OCI-LY7 (cell line): ENCODE measurements around the gene SIRT6. TPM values are rescaled to one million over a fixed set of nuclear protein-coding genes. Genes with fewer than 3 reads are reported as not detected.

Experiments used
- BruUV-seq: library from RNA; stranded (reverse); fragments of 400-500 nt; replicated peaks from 2 replicates; lab custom pipeline; 2021; lab: Mats Ljungman, UMichigan
- CTCF ChIA-PET: fragments of 300-600 bp; sonication (Branson Sonifier 250); formaldehyde crosslinking; loops from one replicate; lab custom pipeline; 2022; ENCODE audit warnings: antibody characterized with exemption; ENCODE audit not compliant: unreplicated experiment; lab: Charles Lee
- POLR2A ChIA-PET: fragments of 300-600 bp; sonication (Branson Sonifier 250); formaldehyde crosslinking; loops from one replicate; lab custom pipeline; 2022; ENCODE audit warnings: antibody characterized with exemption; lab: Charles Lee
- DNase-seq: peaks from one replicate; pipeline ENCODE4 v3.0.0-alpha.2; 2015; ENCODE audit warnings: low spot score
- H2AFZ ChIP-seq: fragments of 200-600 bp; sonication (generic), shearing (Covaris generic); 2 replicates; pipeline ENCODE4 v1.6.1; 2014; ENCODE audit warnings: mild to moderate bottlenecking, antibody characterized with exemption, low read length, moderate library complexity
- H3K27ac ChIP-seq: fragments of 200-600 bp; sonication (generic); 2 replicates; pipeline ENCODE4 v1.5.1; 2014; ENCODE audit warnings: mixed run types, low read depth, mild to moderate bottlenecking, moderate library complexity, low read length, inconsistent platforms; ENCODE audit not compliant: poor library complexity, severe bottlenecking
- H3K36me3 ChIP-seq: fragments of 200-600 bp; sonication (generic); 2 replicates; pipeline ENCODE4 v1.6.1; 2014; ENCODE audit warnings: mild to moderate bottlenecking, antibody characterized with exemption, low read length, moderate library complexity, mixed read lengths; ENCODE audit not compliant: insufficient read depth
- H3K4me1 ChIP-seq: fragments of 200-600 bp; sonication (generic); 2 replicates; pipeline ENCODE4 v1.5.1; 2014; ENCODE audit warnings: mild to moderate bottlenecking, low read length; ENCODE audit not compliant: insufficient read depth, poor library complexity, severe bottlenecking
- H3K4me2 ChIP-seq: fragments of 200-600 bp; sonication (generic); 2 replicates; pipeline ENCODE4 v1.6.1; 2014; ENCODE audit warnings: mild to moderate bottlenecking, low read length
- H3K4me3 ChIP-seq: fragments of 200-600 bp; sonication (generic); 2 replicates; pipeline ENCODE4 v1.5.1; 2014; ENCODE audit warnings: mild to moderate bottlenecking, low read depth, low read length; ENCODE audit not compliant: poor library complexity, severe bottlenecking
- H3K79me2 ChIP-seq: fragments of 200-600 bp; sonication (generic); 2 replicates; pipeline ENCODE4 v1.6.1; 2016; ENCODE audit warnings: low read depth, mild to moderate bottlenecking, low read length, moderate library complexity, mixed read lengths; ENCODE audit not compliant: insufficient read depth
- H3K9me2 ChIP-seq: fragments of 200-600 bp; sonication (generic); 2 replicates; pipeline ENCODE4 v1.6.1; 2016; ENCODE audit warnings: mild to moderate bottlenecking, low read length, mixed read lengths; ENCODE audit not compliant: insufficient read depth
- H3K9me3 ChIP-seq: fragments of 200-600 bp; sonication (generic); 2 replicates; pipeline ENCODE4 v1.6.1; 2014; ENCODE audit warnings: mild to moderate bottlenecking, mixed run types, low read length, mixed read lengths
- H4K20me1 ChIP-seq: fragments of 200-600 bp; sonication (generic); 2 replicates; pipeline ENCODE4 v1.6.1; 2014; ENCODE audit warnings: mild to moderate bottlenecking, antibody characterized with exemption, low read length, moderate library complexity, mixed read lengths; ENCODE audit not compliant: insufficient read depth
- EZH2phosphoT487 ChIP-seq: fragments of 200-600 bp; sonication (generic); IDR thresholded peaks from 2 replicates; pipeline ENCODE4 v1.6.1; 2018; ENCODE audit warnings: low read depth, borderline replicate concordance, mild to moderate bottlenecking, mixed run types, antibody characterized with exemption, low read length, moderate library complexity, mixed read lengths
- intact Hi-C: fragments of 100-400 bp; cut with micrococcal nuclease; formaldehyde crosslinking; loops from one replicate; pipeline ENCODE4 v1.10.0; 2022; ENCODE audit not compliant: unreplicated experiment
- total RNA-seq, 2 experiments: library from RNA; depleted of rRNA in 1 of 2; stranded (reverse); fragments of >200 nt in 1 of 2; shearing (Covaris generic) in 1 of 2; gene quantifications; 2 replicates each; pipeline ENCODE4 v1.2.3, GENCODE V29; 2014 to 2022
- TF ChIP-seq, protein P1 (sequence below): fragments of 200-600 bp; sonication (generic); conservative IDR thresholded peaks from 2 replicates; pipeline ENCODE4 v1.5.1; 2014; ENCODE audit warnings: mild to moderate bottlenecking, antibody characterized with exemption, low read length, moderate library complexity, mixed read lengths

SIRT6 gene
- total RNA-seq, 2 experiments from 2014 or later, result 31.7 to 46.2 TPM

DNA sequence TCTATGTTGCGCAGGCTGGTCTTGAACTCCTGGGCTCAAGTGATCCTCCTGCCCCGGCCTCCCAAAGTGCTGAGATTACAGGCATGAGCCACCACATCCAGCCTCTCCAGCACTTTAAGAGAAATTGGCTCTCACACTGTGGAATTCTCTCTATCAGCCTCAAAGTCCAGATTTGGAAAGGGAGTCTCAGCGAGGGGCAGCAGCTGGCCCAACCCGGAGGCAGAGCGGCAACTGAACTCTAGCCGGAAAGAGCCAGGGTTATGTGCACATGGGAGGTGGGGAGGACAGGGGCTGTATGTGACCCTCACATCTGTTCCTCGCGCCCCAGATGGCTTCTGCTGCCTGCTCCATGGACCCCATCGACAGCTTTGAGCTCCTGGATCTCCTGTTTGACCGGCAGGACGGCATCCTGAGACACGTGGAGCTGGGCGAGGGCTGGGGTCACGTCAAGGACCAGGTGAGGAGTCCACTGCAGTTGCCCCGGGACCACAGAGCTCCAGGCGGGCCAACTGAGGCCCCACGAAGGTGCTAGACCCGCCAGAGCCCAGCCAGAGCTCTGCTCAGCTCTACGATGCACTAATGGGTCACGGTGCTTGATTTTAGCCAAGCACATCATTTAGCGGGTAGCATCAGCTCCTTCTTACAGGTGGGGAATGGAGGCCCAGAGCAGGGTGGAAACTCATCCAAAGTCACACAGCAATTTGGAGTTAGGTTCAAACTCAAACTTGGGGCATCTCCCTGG, 27.6 kb downstream of the SIRT6 start:
- H3K36me3 ChIP-seq, result no peaks in the 10 kb centered on the region
- TF ChIP-seq EZH2phosphoT487, result no peak
- TF ChIP-seq, protein P1, sequence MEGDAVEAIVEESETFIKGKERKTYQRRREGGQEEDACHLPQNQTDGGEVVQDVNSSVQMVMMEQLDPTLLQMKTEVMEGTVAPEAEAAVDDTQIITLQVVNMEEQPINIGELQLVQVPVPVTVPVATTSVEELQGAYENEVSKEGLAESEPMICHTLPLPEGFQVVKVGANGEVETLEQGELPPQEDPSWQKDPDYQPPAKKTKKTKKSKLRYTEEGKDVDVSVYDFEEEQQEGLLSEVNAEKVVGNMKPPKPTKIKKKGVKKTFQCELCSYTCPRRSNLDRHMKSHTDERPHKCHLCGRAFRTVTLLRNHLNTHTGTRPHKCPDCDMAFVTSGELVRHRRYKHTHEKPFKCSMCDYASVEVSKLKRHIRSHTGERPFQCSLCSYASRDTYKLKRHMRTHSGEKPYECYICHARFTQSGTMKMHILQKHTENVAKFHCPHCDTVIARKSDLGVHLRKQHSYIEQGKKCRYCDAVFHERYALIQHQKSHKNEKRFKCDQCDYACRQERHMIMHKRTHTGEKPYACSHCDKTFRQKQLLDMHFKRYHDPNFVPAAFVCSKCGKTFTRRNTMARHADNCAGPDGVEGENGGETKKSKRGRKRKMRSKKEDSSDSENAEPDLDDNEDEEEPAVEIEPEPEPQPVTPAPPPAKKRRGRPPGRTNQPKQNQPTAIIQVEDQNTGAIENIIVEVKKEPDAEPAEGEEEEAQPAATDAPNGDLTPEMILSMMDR, result no peak
- H3K27ac ChIP-seq, result no peak overlapping the region
- no TSS peak for BruUV-seq
- no peaks in the 10 kb centered on the region for H3K4me1 ChIP-seq
- no peak overlapping the region for H3K4me3 ChIP-seq
- H3K9me3 ChIP-seq, result no peaks in the 10 kb centered on the region
- H3K79me2 ChIP-seq, result no peaks in the 10 kb centered on the region
- no peaks in the 10 kb centered on the region for H3K9me2 ChIP-seq
- POLR2A ChIA-PET, result interaction anchor here (0.5 to 0.6 kb wide), 3 partner anchors 35 to 165 kb away, joined by 3 to 4 read pairs (median 3); no protein-coding TSS in a partner anchor
- no peak overlapping the region for H3K4me2 ChIP-seq
- intact Hi-C loops, result no loop called here
- H2AFZ ChIP-seq, result no peak overlapping the region
- H4K20me1 ChIP-seq, result no peaks in the 10 kb centered on the region
- CTCF ChIA-PET, result no interaction called here
- no peak for DNase-seq

DNA sequence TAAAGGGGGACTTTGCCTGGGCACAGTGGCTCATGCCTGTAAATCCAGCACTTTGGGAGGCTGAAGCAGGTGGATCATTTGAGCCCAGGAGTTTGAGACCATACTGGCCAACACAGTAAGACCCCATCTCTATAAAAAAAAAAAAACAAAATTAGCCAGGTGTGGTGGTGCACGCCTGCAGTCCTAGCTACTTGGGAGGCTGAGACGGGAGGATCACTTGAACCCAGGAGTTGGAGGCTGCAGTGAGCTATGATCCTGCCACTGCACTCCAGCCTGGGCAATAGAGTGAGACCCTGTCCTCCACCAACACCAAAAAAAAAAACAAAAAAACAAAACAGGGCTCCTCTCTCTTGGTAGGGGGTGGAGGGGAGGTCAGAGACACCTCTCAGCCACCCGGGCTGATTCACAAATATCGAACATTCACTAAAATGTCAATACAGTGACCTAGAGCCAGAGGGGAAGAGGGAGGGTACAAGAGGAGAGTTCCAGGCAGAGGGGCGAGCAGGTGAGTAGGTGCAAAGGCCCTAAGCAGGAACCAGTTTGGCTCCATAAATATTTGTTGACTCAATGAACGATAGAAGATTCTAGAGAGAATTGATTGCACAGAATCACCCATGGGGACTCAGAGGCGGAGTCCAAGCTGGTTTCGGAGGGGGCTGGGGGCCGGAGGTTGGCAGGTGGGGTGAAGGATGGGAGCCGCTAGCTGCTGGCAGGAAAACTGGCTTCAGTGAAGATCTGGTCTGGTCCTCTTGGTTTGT, 29.9 kb downstream of the SIRT6 start:
- intact Hi-C loops, result no loop called here
- BruUV-seq, result no TSS peak
- no peak for DNase-seq
- Histone ChIP-seq H3K4me3 (no peak overlapping the region), H3K27ac (no peak overlapping the region), H3K9me3 (no peaks in the 10 kb centered on the region), H4K20me1 (no peaks in the 10 kb centered on the region), H3K4me2 (no peak overlapping the region), H3K4me1 (no peaks in the 10 kb centered on the region), H3K79me2 (no peaks in the 10 kb centered on the region), H2AFZ (no peak overlapping the region), H3K36me3 (no peaks in the 10 kb centered on the region), H3K9me2 (no peaks in the 10 kb centered on the region)
- ChIA-PET CTCF (interaction anchor here (0.6 kb wide), 1 partner anchor 191 kb away, joined by 3 read pairs; the partner anchor contains the start of gene MPND), POLR2A (interaction anchor here (0.6 kb wide), 1 partner anchor 21 kb away, joined by 3 read pairs; no protein-coding TSS in a partner anchor)
- TF ChIP-seq, protein P1, result no peak
- TF ChIP-seq EZH2phosphoT487, result no peak
